PC-9 (cell line): ENCODE results near the gene LRRC56. TPM values are rescaled to one million over a fixed set of nuclear protein-coding genes. Genes with fewer than 3 reads are reported as not detected.

Experiments
- BruUV-seq: library from RNA; stranded (reverse); fragments of 400-500 nt; replicated peaks from 2 replicates; lab custom pipeline; 2021; lab: Mats Ljungman, UMichigan
- CTCF ChIA-PET: fragments of 300-600 bp; sonication (Branson Sonifier 250); formaldehyde crosslinking; loops from one replicate; lab custom pipeline; 2022; ENCODE audit warnings: antibody characterized with exemption; lab: Charles Lee
- POLR2A ChIA-PET: fragments of 300-600 bp; sonication (Branson Sonifier 250); formaldehyde crosslinking; loops from one replicate; lab custom pipeline; 2022; ENCODE audit warnings: antibody characterized with exemption; ENCODE audit not compliant: unreplicated experiment; lab: Charles Lee
- DNase-seq, 2 experiments: peaks; one replicate each; pipeline versions ENCODE4 v3.0.0 to v3.0.0-alpha.2; 2015 to 2022; ENCODE audit warnings: mixed read lengths in 1 of 2
- H2AFZ ChIP-seq: fragments of 200-600 bp; sonication (generic); 2 replicates; pipeline ENCODE4 v1.8.1; 2017; ENCODE audit warnings: antibody characterized with exemption
- H3F3A ChIP-seq: fragments of 200-600 bp; sonication (generic); 2 replicates; pipeline ENCODE4 v1.8.1; 2017; ENCODE audit warnings: antibody characterized with exemption, mild to moderate bottlenecking, low read depth; ENCODE audit not compliant: insufficient read depth
- H3K27ac ChIP-seq: fragments of 200-600 bp; sonication (generic); 2 replicates; pipeline ENCODE4 v1.6.1; 2016; ENCODE audit warnings: mixed run types
- H3K27me3 ChIP-seq: fragments of 200-600 bp; sonication (generic); 2 replicates; pipeline ENCODE4 v1.6.1; 2016; ENCODE audit warnings: low read depth, mixed run types; ENCODE audit not compliant: insufficient read depth
- H3K36me3 ChIP-seq: fragments of 200-600 bp; sonication (generic); 2 replicates; pipeline ENCODE4 v1.6.1; 2016; ENCODE audit warnings: low read depth, mixed run types
- H3K4me1 ChIP-seq: fragments of 200-600 bp; sonication (generic); replicated peaks from 2 replicates; pipeline ENCODE4 v1.6.1; 2016; ENCODE audit warnings: mixed run types; ENCODE audit not compliant: insufficient read depth
- H3K4me2 ChIP-seq: fragments of 200-600 bp; sonication (generic); 2 replicates; pipeline ENCODE4 v1.6.1; 2017; ENCODE audit warnings: mixed run types
- H3K4me3 ChIP-seq: fragments of 200-600 bp; sonication (generic); 2 replicates; pipeline ENCODE4 v1.6.1; 2016; ENCODE audit warnings: mixed run types
- H3K79me2 ChIP-seq: fragments of 200-600 bp; sonication (generic); 2 replicates; pipeline ENCODE4 v1.6.1; 2017; ENCODE audit warnings: low read depth, mixed run types
- H3K9me2 ChIP-seq: fragments of 200-600 bp; sonication (generic); 2 replicates; pipeline ENCODE4 v1.8.1; 2017; ENCODE audit warnings: mild to moderate bottlenecking; ENCODE audit not compliant: insufficient read depth
- H3K9me3 ChIP-seq: fragments of 200-600 bp; sonication (generic); 2 replicates; pipeline ENCODE4 v1.8.1; 2016; ENCODE audit warnings: low read depth; ENCODE audit not compliant: insufficient read depth
- H4K20me1 ChIP-seq: fragments of 200-600 bp; sonication (generic); 2 replicates; pipeline ENCODE4 v1.8.1; 2017; ENCODE audit not compliant: insufficient read depth
- CTCF ChIP-seq: fragments of 200-600 bp; sonication (generic); conservative IDR thresholded peaks from 2 replicates; pipeline ENCODE4 v1.6.1; 2017; ENCODE audit warnings: mixed run types, antibody characterized with exemption, mild to moderate bottlenecking, moderate library complexity
- EZH2 ChIP-seq: fragments of 200-600 bp; sonication (generic); IDR thresholded peaks from 2 replicates; pipeline ENCODE4 v1.8.0; 2017; ENCODE audit warnings: antibody characterized with exemption, low read depth
- intact Hi-C: fragments of 100-400 bp; cut with micrococcal nuclease; formaldehyde crosslinking; loops from one replicate; pipeline ENCODE4 v1.10.0; 2022; ENCODE audit not compliant: unreplicated experiment
- total RNA-seq: library from RNA; stranded (reverse); gene quantifications from 2 replicates; pipeline ENCODE4 v1.2.3, GENCODE V29; 2021

The LRRC56 gene
- total RNA-seq, 1 experiment from 2014 or later = 5.0 TPM

DNA sequence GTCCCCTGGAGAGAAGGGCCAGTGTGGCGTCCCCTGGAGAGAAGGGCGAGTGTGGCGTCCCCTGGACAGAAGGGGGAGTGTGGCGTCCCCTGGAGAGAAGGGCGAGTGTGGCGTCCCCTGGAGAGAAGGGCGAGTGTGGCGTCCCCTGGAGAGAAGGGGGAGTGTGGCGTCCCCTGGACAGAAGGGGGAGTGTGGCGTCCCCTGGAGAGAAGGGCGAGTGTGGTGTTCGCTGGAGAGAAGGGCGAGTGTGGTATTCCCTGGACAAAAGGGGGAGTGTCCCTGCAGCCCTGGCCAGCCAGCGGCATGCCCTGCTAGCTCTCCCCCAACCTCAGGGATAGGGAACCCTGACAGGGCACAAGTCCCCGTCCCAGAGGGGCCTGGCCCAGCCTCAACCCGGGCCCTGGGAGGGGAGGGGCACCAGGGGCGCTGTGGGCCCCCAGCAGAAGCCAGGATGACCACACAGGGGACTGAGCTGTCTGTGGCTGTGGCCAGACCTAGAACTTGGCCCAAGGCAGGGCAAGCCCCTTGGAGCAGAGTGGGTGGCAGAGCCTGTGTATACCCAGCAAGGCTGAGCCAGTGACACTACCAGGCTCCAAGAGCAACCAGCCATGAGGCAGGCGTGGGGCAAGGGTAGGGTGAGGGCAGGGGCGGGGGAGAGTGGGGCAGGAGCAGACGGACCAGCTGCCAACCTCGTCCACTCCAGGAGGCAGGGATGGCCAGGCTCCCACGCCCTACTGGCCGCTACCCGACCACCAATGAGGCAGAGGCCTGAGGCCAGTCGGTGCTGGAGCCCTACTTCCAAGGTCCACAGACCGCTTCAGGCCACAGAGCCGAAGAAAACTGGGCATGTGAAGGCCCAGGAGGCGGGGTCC is 6.1 kb upstream of the LRRC56 start:
- Histone ChIP-seq H3K4me1 (no peaks in the 10 kb centered on the region), H3K27me3 (no peaks in the 10 kb centered on the region), H3K9me3 (no peaks in the 10 kb centered on the region), H3K4me3 (no peak overlapping the region), H3K36me3 (no peaks in the 10 kb centered on the region), H3K27ac (no peak overlapping the region), H4K20me1 (no peaks in the 10 kb centered on the region), H3K79me2 (0 out of 2 replicates have a peak, but pooled peaks cover 3% of the 10 kb centered on the region), H2AFZ (no peak overlapping the region), H3F3A (peaks cover 2% of the 10 kb centered on the region), H3K9me2 (no peaks in the 10 kb centered on the region), H3K4me2 (no peak overlapping the region)
- CTCF ChIA-PET = no interaction called here
- BruUV-seq = no TSS peak
- DNase-seq = no peak
- TF ChIP-seq EZH2 = no peak
- TF ChIP-seq CTCF = no peak
- POLR2A ChIA-PET = interaction anchor here (0.6 kb wide), 1 partner anchor 288 kb away, joined by 3 read pairs; no protein-coding TSS in a partner anchor
- intact Hi-C loops = no loop called here

DNA sequence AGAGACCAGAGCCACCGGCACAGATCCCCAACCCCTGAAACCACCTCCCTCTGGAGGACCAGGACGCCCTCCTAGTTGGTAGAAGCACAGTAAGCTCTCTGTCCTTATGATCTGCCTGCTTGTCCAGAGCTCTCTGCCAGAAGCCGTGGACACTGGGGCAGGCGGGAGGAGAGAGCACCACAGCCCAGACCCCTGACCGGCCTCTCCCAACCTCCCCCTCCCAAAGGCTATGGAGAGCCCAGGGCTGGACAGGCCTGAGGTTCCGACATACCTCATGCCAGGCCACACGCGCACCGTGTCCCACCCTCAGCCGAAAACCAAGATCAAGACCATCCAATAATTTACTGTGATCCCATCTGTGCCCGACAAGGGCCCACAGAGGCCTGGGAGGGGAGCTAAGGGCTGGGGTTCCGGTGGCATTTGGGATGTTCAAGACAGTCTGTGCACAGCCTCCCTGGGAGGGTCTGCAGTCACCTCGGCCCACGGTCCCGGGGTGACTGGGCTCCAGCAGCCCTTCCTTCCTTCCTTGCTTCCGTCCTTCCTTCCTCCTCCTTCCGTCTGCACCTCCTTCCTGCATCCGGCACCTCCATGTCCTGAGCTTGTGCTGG is 5.3 kb upstream of the LRRC56 start:
- CTCF ChIA-PET = no interaction called here
- Histone ChIP-seq H4K20me1 (no peaks in the 10 kb centered on the region), H3K9me2 (no peaks in the 10 kb centered on the region), H3K4me2 (no peak overlapping the region), H3F3A (peaks cover 8% of the 10 kb centered on the region), H3K36me3 (no peaks in the 10 kb centered on the region), H2AFZ (no peak overlapping the region), H3K27ac (no peak overlapping the region), H3K27me3 (no peaks in the 10 kb centered on the region), H3K4me3 (no peak overlapping the region), H3K4me1 (no peaks in the 10 kb centered on the region), H3K9me3 (no peaks in the 10 kb centered on the region), H3K79me2 (0 out of 2 replicates have a peak, but pooled peaks cover 3% of the 10 kb centered on the region)
- TF ChIP-seq EZH2 = no peak
- no peak for TF ChIP-seq CTCF
- BruUV-seq = no TSS peak
- intact Hi-C loops = no loop called here
- no peak for DNase-seq
- POLR2A ChIA-PET = interaction anchor here (0.6 kb wide), 1 partner anchor 288 kb away, joined by 3 read pairs; no protein-coding TSS in a partner anchor

GRCh38 chr11:532527-532985 is 4.8 kb upstream of the LRRC56 start:
- BruUV-seq = no TSS peak
- POLR2A ChIA-PET = no interaction called here

More at GRCh38 chr11:532527-532985, 4.8 kb upstream of the LRRC56 start:
- H3K79me2 ChIP-seq = 0 out of 2 replicates have a peak, but pooled peaks cover 3% of the 10 kb centered on the region
- CTCF ChIA-PET = no interaction called here
- TF ChIP-seq EZH2 (no peak), CTCF (no peak)
- no peak overlapping the region for H2AFZ ChIP-seq
- H4K20me1 ChIP-seq = no peaks in the 10 kb centered on the region
- DNase-seq = no peak
- H3K36me3 ChIP-seq = no peaks in the 10 kb centered on the region
- no peaks in the 10 kb centered on the region for H3K27me3 ChIP-seq
- intact Hi-C loops = no loop called here
- H3F3A ChIP-seq = peaks cover 8% of the 10 kb centered on the region
- H3K9me2 ChIP-seq = no peaks in the 10 kb centered on the region
- H3K4me3 ChIP-seq = no peak overlapping the region
- no peaks in the 10 kb centered on the region for H3K4me1 ChIP-seq
- no peak overlapping the region for H3K27ac ChIP-seq
- no peaks in the 10 kb centered on the region for H3K9me3 ChIP-seq
- H3K4me2 ChIP-seq = no peak overlapping the region
